ENCODE results near the gene ANTXR1.

Gene ANTXR1

GRCh38 chr2:69157441-69157840 is 144.5 kb downstream of the ANTXR1 start:
- Histone ChIP-seq H3K4me2 (ENCODE audit: low read length) (no peak overlapping the region), H3K79me2 (ENCODE audit: low read length) (no peaks in the 10 kb centered on the region), H4K20me1 (ENCODE audit: insufficient read depth, low read length) (no peaks in the 10 kb centered on the region), H3K9me3 (ENCODE audit: insufficient read depth, low read length) (no peaks in the 10 kb centered on the region), H3K9ac (ENCODE audit: low read length) (no peak overlapping the region), H3K4me1 (ENCODE audit: low read length) (peaks cover under 1% of the 10 kb centered on the region), H3K36me3 (replicated peaks; ENCODE audit: low read depth, low read length) (no peaks in the 10 kb centered on the region), H3K27me3 (ENCODE audit: low read depth, low read length) (peaks cover 27% of the 10 kb centered on the region; the same call in 1 of the 2 replicates), H3K4me3 (ENCODE audit: low read length) (no peak overlapping the region), H3K27ac (ENCODE audit: low read length) (no peak overlapping the region), H2AFZ (ENCODE audit: low read depth, low read length) (no peak overlapping the region)
- TF ChIP-seq EZH2phosphoT487 (IDR thresholded peaks at IDR 0.05; ENCODE audit: low read depth) (no peak), CTCF (IDR thresholded peaks at IDR 0.05; ENCODE audit: low read depth, low read length) (no peak)

GRCh38 chr2:69159986-69160385 is 147.0 kb downstream of the ANTXR1 start:
- Histone ChIP-seq H3K4me2 (ENCODE audit: low read length) (no peak overlapping the region), H3K79me2 (ENCODE audit: low read length) (no peaks in the 10 kb centered on the region), H3K27ac (ENCODE audit: low read length) (no peak overlapping the region)

GRCh38 chr2:69162057-69162456 is 149.1 kb downstream of the ANTXR1 start:
- H3K4me1 ChIP-seq (ENCODE audit: low read length) = peaks cover 13% of the 10 kb centered on the region
- TF ChIP-seq EZH2phosphoT487 (IDR thresholded peaks at IDR 0.05; ENCODE audit: low read depth) (no peak), CTCF (IDR thresholded peaks at IDR 0.05; ENCODE audit: low read depth, low read length) (no peak)
- H3K4me2 ChIP-seq (ENCODE audit: low read length) = no peak overlapping the region

More at GRCh38 chr2:69159986-69160385, 147.0 kb downstream of the ANTXR1 start:
- Histone ChIP-seq H3K9me3 (ENCODE audit: insufficient read depth, low read length) (no peaks in the 10 kb centered on the region), H2AFZ (ENCODE audit: low read depth, low read length) (no peak overlapping the region), H3K27me3 (ENCODE audit: low read depth, low read length) (peaks cover 42% of the 10 kb centered on the region), H3K4me1 (ENCODE audit: low read length) (peaks cover 13% of the 10 kb centered on the region), H3K9ac (ENCODE audit: low read length) (no peak overlapping the region), H4K20me1 (ENCODE audit: insufficient read depth, low read length) (no peaks in the 10 kb centered on the region), H3K4me3 (ENCODE audit: low read length) (no peak overlapping the region), H3K36me3 (replicated peaks; ENCODE audit: low read depth, low read length) (no peaks in the 10 kb centered on the region)
- TF ChIP-seq CTCF (IDR thresholded peaks at IDR 0.05; ENCODE audit: low read depth, low read length) = peak; percentile 15; the same call in 1 of the 2 replicates
- TF ChIP-seq EZH2phosphoT487 (IDR thresholded peaks at IDR 0.05; ENCODE audit: low read depth) = no peak

GRCh38 chr2:69163109-69163508 is 150.1 kb downstream of the ANTXR1 start:
- TF ChIP-seq EZH2phosphoT487 (IDR thresholded peaks at IDR 0.05; ENCODE audit: low read depth) = no peak
- TF ChIP-seq CTCF (IDR thresholded peaks at IDR 0.05; ENCODE audit: low read depth, low read length) = no peak
- Histone ChIP-seq H3K4me1 (ENCODE audit: low read length) (peaks cover 13% of the 10 kb centered on the region), H3K9me3 (ENCODE audit: insufficient read depth, low read length) (no peaks in the 10 kb centered on the region), H3K4me3 (ENCODE audit: low read length) (peak overlapping the region; percentile 29), H4K20me1 (ENCODE audit: insufficient read depth, low read length) (no peaks in the 10 kb centered on the region), H2AFZ (ENCODE audit: low read depth, low read length) (no peak overlapping the region), H3K9ac (ENCODE audit: low read length) (no peak overlapping the region), H3K27me3 (ENCODE audit: low read depth, low read length) (peaks cover 34% of the 10 kb centered on the region), H3K4me2 (ENCODE audit: low read length) (peak overlapping the region; percentile 54), H3K27ac (ENCODE audit: low read length) (no peak overlapping the region), H3K79me2 (ENCODE audit: low read length) (no peaks in the 10 kb centered on the region), H3K36me3 (replicated peaks; ENCODE audit: low read depth, low read length) (no peaks in the 10 kb centered on the region)

More at GRCh38 chr2:69162057-69162456, 149.1 kb downstream of the ANTXR1 start:
- H3K4me3 ChIP-seq (ENCODE audit: low read length) = no peak overlapping the region
- no peaks in the 10 kb centered on the region for H4K20me1 ChIP-seq (ENCODE audit: insufficient read depth, low read length)
- no peak overlapping the region for H3K9ac ChIP-seq (ENCODE audit: low read length)
- no peaks in the 10 kb centered on the region for H3K36me3 ChIP-seq (replicated peaks; ENCODE audit: low read depth, low read length)
- H3K79me2 ChIP-seq (ENCODE audit: low read length) = no peaks in the 10 kb centered on the region
- no peak overlapping the region for H2AFZ ChIP-seq (ENCODE audit: low read depth, low read length)
- no peak overlapping the region for H3K27ac ChIP-seq (ENCODE audit: low read length)
- no peaks in the 10 kb centered on the region for H3K9me3 ChIP-seq (ENCODE audit: insufficient read depth, low read length)
- peaks cover 40% of the 10 kb centered on the region for H3K27me3 ChIP-seq (ENCODE audit: low read depth, low read length)
